Esophagus muscularis mucosa (tissue), 4 donors: ENCODE results near the gene BLID.

Experiments
- CTCF ChIP-seq, 3 experiments: fragments of 200-600 bp in 2 of 3; fragments of 450-650 bp in 1 of 3; sonication (generic) in 2 of 3; IDR thresholded peaks; one replicate each; pipeline ENCODE4 v1.5.1; 2017 to 2019; ENCODE audit warnings: antibody characterized with exemption in 3 of 3, mild to moderate bottlenecking in 2 of 3, moderate library complexity in 1 of 3
- EP300 ChIP-seq: sonication (generic); formaldehyde crosslinking; IDR thresholded peaks from one replicate; pipeline ENCODE4 v1.6.1; 2017; ENCODE audit warnings: antibody characterized with exemption
- POLR2A ChIP-seq: fragments of 450-650 bp; IDR thresholded peaks from one replicate; pipeline ENCODE4 v1.6.1; 2017; ENCODE audit warnings: antibody characterized with exemption, moderate library complexity, mild to moderate bottlenecking, low read depth
- POLR2AphosphoS5 ChIP-seq, 2 donors: sonication (generic); formaldehyde crosslinking; IDR thresholded peaks; one replicate each; pipeline ENCODE4 v1.6.1; 2017; ENCODE audit warnings: antibody characterized with exemption in 2 of 2

DNA sequence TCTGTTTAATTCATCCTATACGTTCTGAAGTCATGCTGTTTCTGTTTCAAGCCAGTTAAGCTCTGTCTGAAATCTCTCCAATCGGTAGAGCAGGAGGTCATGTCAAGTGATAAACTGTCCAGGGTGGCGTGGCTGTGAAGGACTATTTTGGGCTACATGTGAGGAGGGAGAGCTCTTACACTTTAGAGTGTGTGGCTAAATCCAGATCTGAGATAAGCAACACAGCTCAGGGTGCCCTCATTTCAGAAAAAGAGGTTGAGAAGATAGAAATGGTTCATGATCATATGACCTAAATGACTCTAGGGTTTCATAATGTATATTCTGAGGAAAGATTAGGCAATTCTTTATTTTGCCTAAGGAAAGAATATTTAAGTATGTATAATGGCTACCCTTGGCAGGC, 8.4 kb downstream of the BLID start:
- TF ChIP-seq CTCF (IDR thresholded peaks at IDR 0.05) (no peak), EP300 (no peak), POLR2A (no peak), POLR2AphosphoS5 (IDR thresholded peaks at IDR 0.05) (no peak)
